Kidney glomerular epithelial cell (primary cell): ENCODE results near the gene DDR1.

Source experiments
- DNase-seq: peaks from one replicate; lab custom pipeline; 2025; lab: John Stamatoyannopoulos, UW

Gene DDR1

GRCh38 chr6:30881392-30882203, 2.7 kb upstream of the DDR1 start:
- DNase-seq: no peak

- DNase-seq: no peak
These were observed 2.0 kb upstream of the DDR1 start for GRCh38 chr6:30882204-30882758.

- peak; percentile 64 for DNase-seq
These were observed 1.3 kb upstream of the DDR1 start for GRCh38 chr6:30882759-30883684.

DNA sequence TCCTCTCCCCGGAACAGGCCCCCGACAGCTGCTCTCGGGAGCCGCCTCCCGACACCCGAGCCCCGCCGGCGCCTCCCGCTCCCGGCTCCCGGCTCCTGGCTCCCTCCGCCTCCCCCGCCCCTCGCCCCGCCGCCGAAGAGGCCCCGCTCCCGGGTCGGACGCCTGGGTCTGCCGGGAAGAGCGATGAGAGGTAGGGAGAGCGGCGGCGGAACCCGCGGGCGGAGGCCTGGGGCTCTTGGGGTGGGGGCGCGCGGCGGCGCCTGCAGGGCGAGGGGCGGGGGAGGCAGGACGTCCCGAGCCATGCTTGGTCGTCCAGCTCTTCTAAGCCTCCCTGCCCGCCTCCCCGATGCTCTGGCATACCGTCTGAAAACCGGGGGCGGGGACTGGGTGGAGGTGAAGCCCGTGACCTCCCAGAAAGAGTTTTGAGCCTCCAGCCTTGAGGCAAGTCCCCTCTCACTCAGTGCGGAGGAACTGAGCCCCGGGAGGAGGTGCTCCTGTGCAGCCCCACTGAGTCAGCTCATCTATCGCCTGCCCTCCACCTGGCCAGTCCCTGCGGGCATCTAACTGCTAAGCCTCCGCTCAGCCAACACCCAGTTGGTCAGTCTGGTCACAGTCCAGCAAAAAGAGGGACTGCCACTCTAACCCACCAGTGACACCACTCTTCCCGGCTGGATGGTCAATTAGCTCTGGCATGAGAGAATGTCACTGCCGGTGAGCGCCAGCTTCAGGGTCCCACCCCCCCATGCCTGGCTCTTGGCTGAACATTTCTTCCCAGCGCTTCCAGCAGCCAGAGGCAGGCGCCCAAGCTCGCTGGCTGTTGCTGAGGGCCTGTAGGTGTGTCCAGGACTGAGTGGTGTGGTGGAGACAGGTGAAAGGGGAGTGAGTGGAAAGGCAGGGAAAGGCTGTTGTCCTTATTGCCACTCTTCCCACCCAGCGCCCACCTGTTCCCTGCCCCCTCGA, 482 bp downstream of the DDR1 start:
- peak; percentile 47 for DNase-seq

DNA sequence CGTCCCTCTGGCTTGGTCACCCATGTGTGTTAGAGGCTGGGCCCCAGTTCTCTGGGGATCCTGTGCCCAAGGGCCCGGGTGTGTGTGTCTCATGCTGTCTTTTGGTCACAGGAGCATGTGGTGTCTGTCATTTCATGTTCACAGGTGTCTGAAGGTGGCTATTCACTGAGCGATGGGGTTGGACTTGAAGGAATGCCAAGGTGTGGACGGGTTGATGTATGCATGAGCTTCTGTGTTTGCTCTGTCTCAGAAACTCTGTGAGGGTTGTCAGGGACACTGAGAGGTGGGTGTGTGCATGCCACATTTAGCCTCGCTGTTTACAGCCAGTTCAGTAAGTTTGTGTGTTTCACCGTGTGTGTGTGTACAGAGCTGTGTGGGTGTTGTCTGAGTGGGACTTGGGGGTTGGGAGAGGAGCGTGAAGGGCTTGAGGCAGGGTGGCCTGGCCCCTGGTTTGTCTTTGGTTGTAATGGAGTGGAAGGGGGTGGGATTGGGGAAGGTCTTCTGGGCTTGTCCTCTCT, 1.2 kb downstream of the DDR1 start:
- DNase-seq: no peak

- peak; percentile 72 for DNase-seq
These were observed 1.9 kb downstream of the DDR1 start for GRCh38 chr6:30885999-30886896.

DNA sequence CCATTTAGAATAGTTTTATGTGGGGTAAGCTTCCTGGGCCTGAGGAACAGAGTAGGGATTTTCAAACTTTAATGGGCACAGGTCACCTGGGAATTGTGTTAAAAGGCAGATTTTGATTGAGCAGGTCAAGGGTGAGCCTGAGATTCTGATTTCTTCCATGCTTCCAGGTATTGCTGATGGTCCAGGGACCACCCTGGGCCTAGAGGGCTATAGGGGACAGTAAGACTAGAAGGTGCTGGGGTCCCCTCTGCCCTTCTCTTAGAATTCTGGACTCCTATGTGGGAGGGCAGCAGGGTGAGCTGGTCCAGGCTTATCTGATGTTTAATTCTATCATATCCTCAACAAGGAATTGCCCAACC, 2.6 kb downstream of the DDR1 start:
- DNase-seq: no peak

- no peak for DNase-seq
These were observed 3.8 kb downstream of the DDR1 start for GRCh38 chr6:30887901-30888815.

- DNase-seq: no peak
These were observed 4.6 kb downstream of the DDR1 start for GRCh38 chr6:30888816-30889495.

DNA sequence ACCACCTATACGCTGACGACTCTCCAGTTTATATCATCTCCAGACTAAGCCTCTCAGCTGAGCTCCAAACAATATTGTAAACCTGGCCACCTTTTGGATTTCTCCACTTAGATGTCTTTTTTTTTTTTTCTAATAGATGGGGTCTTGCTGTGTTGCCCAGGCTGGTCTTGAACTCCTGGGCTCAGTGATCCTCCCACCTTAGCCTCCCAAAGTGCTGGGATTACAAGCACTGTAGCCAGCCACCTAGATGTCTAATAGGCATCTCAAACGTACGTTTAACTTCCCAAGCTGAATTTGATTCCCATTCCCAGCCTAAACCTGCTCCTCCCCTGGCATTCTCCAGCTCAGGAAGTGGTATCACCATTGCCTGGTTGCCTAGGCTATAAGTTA, 5.2 kb downstream of the DDR1 start:
- no peak for DNase-seq

- no peak for DNase-seq
These were observed 5.8 kb downstream of the DDR1 start for GRCh38 chr6:30889921-30890645.

GRCh38 chr6:30890646-30891449, 6.5 kb downstream of the DDR1 start:
- no peak for DNase-seq

- DNase-seq: no peak
These were observed 7.1 kb downstream of the DDR1 start for GRCh38 chr6:30891450-30891723.

GRCh38 chr6:30891816-30892538, 7.7 kb downstream of the DDR1 start:
- no peak for DNase-seq

- DNase-seq: no peak
These were observed 8.8 kb downstream of the DDR1 start for GRCh38 chr6:30893001-30893591.

DNA sequence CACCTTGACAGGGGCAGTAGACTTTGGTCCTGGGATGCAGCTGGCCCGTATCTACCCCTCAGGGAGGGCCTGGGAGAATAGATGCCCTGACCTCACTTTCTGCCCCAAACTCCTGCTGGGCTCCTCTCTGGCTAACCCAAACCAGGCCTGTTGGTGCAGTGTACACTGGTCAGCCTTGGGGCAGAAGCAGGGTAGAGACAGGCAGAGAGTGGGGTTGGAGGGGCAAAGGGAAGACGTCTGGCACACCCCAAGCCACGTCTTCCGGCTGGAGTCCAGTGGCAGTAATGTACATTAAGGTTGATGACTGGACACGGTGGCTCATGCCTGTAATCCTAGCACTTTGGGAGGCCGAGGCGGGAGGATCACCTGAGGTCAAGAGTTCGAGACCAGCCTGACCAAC, 9.3 kb downstream of the DDR1 start:
- no peak for DNase-seq
